H1 (cell line): Measurements from ENCODE around the gene FGF14. TPM values are rescaled to one million over a fixed set of nuclear protein-coding genes. Genes with fewer than 3 reads are reported as not detected.

ENCODE experiments used
- CTCF ChIA-PET: fragments of 300-600 bp; sonication (Branson Sonifier 250); formaldehyde crosslinking; loops from one replicate; lab custom pipeline; 2021; ENCODE audit not compliant: partially characterized antibody; lab: Charles Lee
- POLR2A ChIA-PET: fragments of 300-600 bp; sonication (Branson Sonifier 250); formaldehyde crosslinking; loops from one replicate; lab custom pipeline; 2021; ENCODE audit warnings: inconsistent platforms; ENCODE audit not compliant: partially characterized antibody; lab: Charles Lee
- DNase-seq, 2 experiments: peaks; one replicate each; pipeline versions ENCODE4 v3.0.0 to v3.0.0-alpha.2; 2010 to 2022; ENCODE audit warnings: low spot score in 2 of 2, low read depth in 1 of 2, mixed read lengths in 1 of 2
- FAIRE-seq: peaks from 2 replicates; lab custom pipeline; 2011; peaks lifted over from hg19 to GRCh38; lab: Jason Lieb, UNC
- H2AFZ ChIP-seq: 2 replicates; pipeline ENCODE4 v1.8.1; 2012; ENCODE audit warnings: low read length, inconsistent platforms
- H2AK5ac ChIP-seq: 2 replicates; pipeline ENCODE4 v1.6.1; 2013; ENCODE audit warnings: low read depth, low read length
- H2BK120ac ChIP-seq: replicated peaks from 2 replicates; pipeline ENCODE3; 2013; ENCODE audit warnings: low read depth, low read length, inconsistent platforms
- H2BK12ac ChIP-seq: 2 replicates; pipeline ENCODE4 v1.6.1; 2013; ENCODE audit warnings: low read depth, low read length
- H2BK15ac ChIP-seq: 2 replicates; pipeline ENCODE4 v1.6.1; 2013; ENCODE audit warnings: low read length
- H2BK20ac ChIP-seq: 2 replicates; pipeline ENCODE4 v1.6.1; 2013; ENCODE audit warnings: low read length
- H2BK5ac ChIP-seq: 2 replicates; pipeline ENCODE4 v1.6.1; 2013; ENCODE audit warnings: low read depth, low read length
- H3K14ac ChIP-seq: 2 replicates; pipeline ENCODE4 v1.6.1; 2013; ENCODE audit warnings: inconsistent platforms; ENCODE audit not compliant: insufficient read length
- H3K18ac ChIP-seq: 2 replicates; pipeline ENCODE4 v1.6.1; 2013; ENCODE audit warnings: low read length; ENCODE audit errors: extremely low read depth
- H3K23ac ChIP-seq: 2 replicates; pipeline ENCODE4 v1.6.1; 2013; ENCODE audit warnings: inconsistent platforms; ENCODE audit not compliant: insufficient read length
- H3K23me2 ChIP-seq: 2 replicates; pipeline ENCODE4 v1.6.1; 2013; ENCODE audit warnings: low read depth, low read length
- H3K27ac ChIP-seq: 2 replicates; pipeline ENCODE4 v1.6.1; 2011; ENCODE audit warnings: low read depth, low read length, inconsistent platforms
- H3K27me3 ChIP-seq, 4 experiments: replicated peaks in 1 of 4; 1 replicate in 1 of 4; 2 replicates in 3 of 4; pipeline versions ENCODE4 v1.6.1 to v1.8.1; 2011 to 2013; ENCODE audit warnings: low read length in 3 of 4, mild to moderate bottlenecking in 3 of 4, inconsistent platforms in 2 of 4, mixed read lengths in 2 of 4, moderate library complexity in 1 of 4; ENCODE audit not compliant: control insufficient read depth in 3 of 4, insufficient read depth in 3 of 4; ENCODE audit errors: extremely low read depth in 1 of 4
- H3K36me3 ChIP-seq, 4 experiments: 2 replicates each; pipeline versions ENCODE4 v1.6.1 to v1.8.1; 2011 to 2013; ENCODE audit warnings: mild to moderate bottlenecking in 4 of 4, low read length in 3 of 4, moderate library complexity in 2 of 4, control low read depth in 1 of 4, inconsistent platforms in 1 of 4; ENCODE audit not compliant: insufficient read depth in 4 of 4, control insufficient read depth in 2 of 4
- H3K4ac ChIP-seq: replicated peaks from 2 replicates; pipeline ENCODE3; 2013; ENCODE audit warnings: low read length, low read depth, mixed read lengths, inconsistent platforms; ENCODE audit not compliant: insufficient read length
- H3K4me1 ChIP-seq, 4 experiments: replicated peaks in 1 of 4; 1 replicate in 1 of 4; 2 replicates in 3 of 4; pipeline versions ENCODE4 v1.6.1 to v1.8.1; 2011 to 2013; ENCODE audit warnings: low read length in 3 of 4, inconsistent platforms in 2 of 4, mixed read lengths in 1 of 4; ENCODE audit not compliant: insufficient read depth in 4 of 4, control insufficient read depth in 3 of 4
- H3K4me2 ChIP-seq, 2 experiments: 2 replicates each; pipeline versions ENCODE4 v1.6.1 to v1.8.1; 2011 to 2013; ENCODE audit warnings: low read depth in 2 of 2, low read length in 2 of 2, control low read depth in 1 of 2, inconsistent platforms in 1 of 2, mild to moderate bottlenecking in 1 of 2; ENCODE audit not compliant: insufficient read depth in 1 of 2
- H3K4me3 ChIP-seq, 4 experiments: fragments of 200-600, 300-600 bp in 1 of 4; sonication (generic), shearing (Covaris generic), sonication (Bioruptor Twin) in 1 of 4; 2 replicates each; pipeline versions ENCODE4 v1.5.1 to v1.8.1; 2011 to 2016; ENCODE audit warnings: low read length in 4 of 4, low read depth in 3 of 4, control low read depth in 2 of 4, inconsistent platforms in 2 of 4, mild to moderate bottlenecking in 2 of 4, mixed read lengths in 1 of 4, moderate library complexity in 1 of 4; ENCODE audit not compliant: insufficient read depth in 2 of 4; ENCODE audit errors: extremely low read depth in 1 of 4
- H3K56ac ChIP-seq: replicated peaks from 2 replicates; pipeline ENCODE3; 2013; ENCODE audit warnings: low read depth, mild to moderate bottlenecking, mixed read lengths, low read length, inconsistent platforms; ENCODE audit not compliant: insufficient read length
- H3K79me1 ChIP-seq: 2 replicates; pipeline ENCODE4 v1.6.1; 2013; ENCODE audit warnings: low read depth, low read length, control low read depth
- H3K79me2 ChIP-seq, 2 experiments: 2 replicates each; pipeline versions ENCODE4 v1.6.1 to v1.8.1; 2012 to 2013; ENCODE audit warnings: low read length in 2 of 2, mild to moderate bottlenecking in 2 of 2, inconsistent platforms in 1 of 2; ENCODE audit not compliant: insufficient read depth in 2 of 2, control insufficient read depth in 1 of 2
- H3K9ac ChIP-seq, 4 experiments: replicated peaks in 1 of 4; 1 replicate in 1 of 4; 2 replicates in 3 of 4; pipeline versions ENCODE4 v1.6.1 to v1.8.1; 2011 to 2013; ENCODE audit warnings: low read depth in 3 of 4, low read length in 3 of 4, control low read depth in 2 of 4, mild to moderate bottlenecking in 2 of 4, moderate library complexity in 2 of 4, inconsistent platforms in 1 of 4; ENCODE audit errors: extremely low read depth in 1 of 4
- H3K9me3 ChIP-seq, 2 experiments: 2 replicates each; pipeline versions ENCODE4 v1.6.1 to v1.8.1; 2012 to 2013; ENCODE audit warnings: mild to moderate bottlenecking in 2 of 2, moderate library complexity in 2 of 2, control low read depth in 1 of 2, inconsistent platforms in 1 of 2, low read depth in 1 of 2, low read length in 1 of 2, mixed read lengths in 1 of 2; ENCODE audit not compliant: insufficient read depth in 2 of 2
- H4K20me1 ChIP-seq, 2 experiments: replicated peaks in 1 of 2; 2 replicates each; pipeline versions ENCODE3 to v1.8.1; 2011 to 2013; ENCODE audit warnings: inconsistent platforms in 2 of 2, low read length in 2 of 2, mild to moderate bottlenecking in 1 of 2; ENCODE audit not compliant: insufficient read depth in 2 of 2, control insufficient read depth in 1 of 2
- H4K5ac ChIP-seq: 2 replicates; pipeline ENCODE4 v1.6.1; 2013; ENCODE audit warnings: low read length, low read depth, mixed read lengths, inconsistent platforms; ENCODE audit not compliant: insufficient read length
- H4K8ac ChIP-seq: 2 replicates; pipeline ENCODE4 v1.8.0; 2013; ENCODE audit warnings: mild to moderate bottlenecking, moderate library complexity, low read length, inconsistent platforms; ENCODE audit not compliant: insufficient read depth; ENCODE audit errors: extremely low read depth
- H4K91ac ChIP-seq: replicated peaks from 2 replicates; pipeline ENCODE3; 2013; ENCODE audit warnings: low read length, mixed read lengths, inconsistent platforms; ENCODE audit not compliant: insufficient read length
- BRCA1 ChIP-seq: IDR thresholded peaks from 2 replicates; pipeline ENCODE4 v1.6.1; 2012; ENCODE audit warnings: low read depth, low read length, improper control_type of control experiment
- CHD2 ChIP-seq: IDR thresholded peaks from 2 replicates; pipeline ENCODE4 v1.6.1; 2012; ENCODE audit warnings: low read length, improper control_type of control experiment
- CTBP2 ChIP-seq: IDR thresholded peaks from 2 replicates; pipeline ENCODE4 v1.7.0; 2011; ENCODE audit warnings: borderline replicate concordance, mild to moderate bottlenecking, moderate library complexity, mixed read lengths, low read length; ENCODE audit not compliant: insufficient read depth, insufficient read length
- GABPA ChIP-seq: IDR thresholded peaks from 2 replicates; pipeline ENCODE4 v1.6.1; 2011; ENCODE audit warnings: mild to moderate bottlenecking, low read length, moderate library complexity, borderline replicate concordance; ENCODE audit not compliant: insufficient read depth
- HDAC6 ChIP-seq: IDR thresholded peaks from one replicate; pipeline ENCODE4 v1.7.1; 2012; ENCODE audit warnings: low read depth, mild to moderate bottlenecking, inconsistent platforms, low read length, moderate library complexity
- SIRT6 ChIP-seq: IDR thresholded peaks from one replicate; pipeline ENCODE4 v1.7.1; 2012; ENCODE audit warnings: low read length, inconsistent platforms
- SP1 ChIP-seq: IDR thresholded peaks from 2 replicates; pipeline ENCODE4 v1.6.1; 2011; ENCODE audit warnings: low read depth, low read length
- TAF1 ChIP-seq: IDR thresholded peaks from 2 replicates; pipeline ENCODE4 v1.6.1; 2011; ENCODE audit warnings: mild to moderate bottlenecking, low read depth, low read length
- TBP ChIP-seq: IDR thresholded peaks from 2 replicates; pipeline ENCODE4 v1.6.1; 2011; ENCODE audit warnings: low read depth, low read length, improper control_type of control experiment
- TCF12 ChIP-seq: IDR thresholded peaks from 2 replicates; pipeline ENCODE4 v1.6.1; 2011; ENCODE audit warnings: low read depth, mild to moderate bottlenecking, low read length
- ZNF274 ChIP-seq: IDR thresholded peaks from 2 replicates; pipeline ENCODE4 v1.7.0; 2012; ENCODE audit warnings: low read length, borderline replicate concordance; ENCODE audit errors: extremely low read depth
- WGBS, 2 experiments: shearing (Covaris generic) in 1 of 2; methylation state at CpG; one replicate each; pipeline versions ENCODE4 v1.1.6 to v1.1.7; 2013 to 2015; ENCODE audit warnings: low lambda C conversion rate in 2 of 2, mixed read lengths in 2 of 2, inconsistent platforms in 1 of 2, low coverage in 1 of 2, missing lambda C conversion rate in 1 of 2; ENCODE audit not compliant: insufficient replicate concordance in 2 of 2, insufficient coverage in 1 of 2, insufficient read length in 1 of 2; ENCODE audit errors: extremely low coverage in 1 of 2, missing lambda C conversion rate in 1 of 2; 5-methylcytosine and 5-hydroxymethylcytosine counted together
- polyA plus RNA-seq, 7 experiments: library from polyadenylated mRNA; depleted of rRNA in 3 of 7; stranded (reverse) in 5 of 7; unstranded in 2 of 7; fragments of >200 nt in 5 of 7; fragments of 200-250 nt in 2 of 7; gene quantifications; 1 replicate in 5 of 7; 2 replicates in 1 of 7; 4 replicates in 1 of 7; pipeline versions ENCODE4 v1.2.1 to v1.2.3, GENCODE V29; 2011 to 2013; ENCODE audit warnings: missing spikeins in 2 of 7, mixed read lengths in 2 of 7
- total RNA-seq: library from RNA; stranded (reverse); fragmentation: NEBNext Ultra II Directional; extraction: Animal tissue kit (Norgen Biotek cat#: 25700); gene quantifications from 2 replicates; pipeline ENCODE4 v1.2.1, GENCODE V29; 2021
- TF ChIP-seq, protein P1 (sequence below): IDR thresholded peaks from 2 replicates; pipeline ENCODE4 v1.6.1; 2012; ENCODE audit warnings: low read length, inconsistent platforms

Gene FGF14
- total and polyA plus RNA-seq, 2 of the 8 experiments (the other 6 are each of a cell fraction or from before 2014, with no cell fraction given), result 0.05 to 0.58 TPM

DNA sequence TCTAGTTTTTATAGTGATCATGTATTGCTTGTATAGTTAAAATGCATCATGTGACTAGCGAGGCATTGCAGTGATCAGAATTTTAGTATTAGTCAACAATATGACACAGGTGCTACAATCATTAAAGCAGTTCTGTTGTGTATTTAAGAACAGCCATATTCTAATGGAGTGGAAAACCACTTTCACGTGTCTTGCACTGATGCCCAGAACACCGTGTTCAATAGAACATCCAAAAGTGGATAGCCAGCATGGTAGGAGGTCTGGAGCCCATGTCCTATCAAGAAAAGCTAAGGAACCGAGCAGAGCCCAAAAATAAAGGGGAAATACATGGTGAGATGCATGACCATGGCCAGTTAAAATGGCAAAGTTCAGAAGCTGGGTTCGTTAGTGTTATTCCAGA, 55.1 kb downstream of the FGF14 start:
- FAIRE-seq, result no peak
- POLR2A ChIA-PET, result no interaction called here
- TF ChIP-seq TCF12 (no peak), TBP (no peak), SP1 (no peak), CHD2 (no peak), GABPA (no peak), TAF1 (no peak), HDAC6 (no peak), ZNF274 (no peak), CTBP2 (no peak), BRCA1 (no peak), SIRT6 (no peak)
- TF ChIP-seq, protein P1, sequence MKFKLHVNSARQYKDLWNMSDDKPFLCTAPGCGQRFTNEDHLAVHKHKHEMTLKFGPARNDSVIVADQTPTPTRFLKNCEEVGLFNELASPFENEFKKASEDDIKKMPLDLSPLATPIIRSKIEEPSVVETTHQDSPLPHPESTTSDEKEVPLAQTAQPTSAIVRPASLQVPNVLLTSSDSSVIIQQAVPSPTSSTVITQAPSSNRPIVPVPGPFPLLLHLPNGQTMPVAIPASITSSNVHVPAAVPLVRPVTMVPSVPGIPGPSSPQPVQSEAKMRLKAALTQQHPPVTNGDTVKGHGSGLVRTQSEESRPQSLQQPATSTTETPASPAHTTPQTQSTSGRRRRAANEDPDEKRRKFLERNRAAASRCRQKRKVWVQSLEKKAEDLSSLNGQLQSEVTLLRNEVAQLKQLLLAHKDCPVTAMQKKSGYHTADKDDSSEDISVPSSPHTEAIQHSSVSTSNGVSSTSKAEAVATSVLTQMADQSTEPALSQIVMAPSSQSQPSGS, result no peak

More for the DNA sequence above, 55.1 kb downstream of the FGF14 start:
- WGBS, 2 experiments, result 93% methylated on average over 5 of the region's 5 CpGs; no CpG with 5 or more reads in 1 of the 2 experiments
- Histone ChIP-seq H2BK20ac (no peak overlapping the region), H2BK5ac (no peak overlapping the region), H4K91ac (no peak overlapping the region), H3K9me3 (no peaks in the 10 kb centered on the region), H2BK15ac (no peak overlapping the region), H2BK120ac (no peak overlapping the region), H3K23ac (no peak overlapping the region), H3K4me1 (0 out of 7 replicates have a peak, but pooled peaks cover 0 to 3% (median 0%) of the 10 kb centered on the region in 4 experiments), H3K79me1 (no peaks in the 10 kb centered on the region), H3K27ac (no peak overlapping the region), H4K20me1 (no peaks in the 10 kb centered on the region), H3K4ac (no peak overlapping the region), H2AFZ (no peak overlapping the region), H4K8ac (no peak overlapping the region), H3K4me3 (no peak overlapping the region), H3K14ac (no peak overlapping the region), H2BK12ac (no peak overlapping the region), H3K36me3 (no peaks in the 10 kb centered on the region), H3K9ac (no peak overlapping the region), H3K4me2 (no peak overlapping the region), H3K23me2 (no peaks in the 10 kb centered on the region), H4K5ac (no peak overlapping the region), H3K79me2 (no peaks in the 10 kb centered on the region), H2AK5ac (no peak overlapping the region), H3K18ac (no peak overlapping the region), H3K27me3 (peaks cover 0 to 1% (median 0%) of the 10 kb centered on the region in 4 experiments; a peak in 1 of 7 replicates), H3K56ac (no peak overlapping the region)
- no peak for DNase-seq
- CTCF ChIA-PET, result no interaction called here
